Skeletal muscle satellite cell (primary cell): ENCODE data around the gene APBB2.

Experiments used
- H3K27me3 ChIP-seq: 2 replicates; pipeline ENCODE4 v1.7.0; 2013; ENCODE audit warnings: low read length; ENCODE audit not compliant: control insufficient read depth, insufficient read depth
- H3K36me3 ChIP-seq: 2 replicates; pipeline ENCODE4 v1.7.0; 2013; ENCODE audit warnings: mild to moderate bottlenecking, control low read depth, low read length; ENCODE audit not compliant: insufficient read depth
- H3K4me1 ChIP-seq: 2 replicates; pipeline ENCODE4 v1.7.0; 2013; ENCODE audit warnings: low read length; ENCODE audit not compliant: control insufficient read depth, insufficient read depth
- H3K4me2 ChIP-seq: 2 replicates; pipeline ENCODE4 v1.7.0; 2013; ENCODE audit warnings: mild to moderate bottlenecking, low read length
- H3K4me3 ChIP-seq: 2 replicates; pipeline ENCODE4 v1.7.0; 2013; ENCODE audit warnings: low read length
- H3K9ac ChIP-seq: 2 replicates; pipeline ENCODE4 v1.7.0; 2013; ENCODE audit warnings: mild to moderate bottlenecking, low read depth, low read length, moderate library complexity
- H3K9me3 ChIP-seq: replicated peaks from 2 replicates; pipeline ENCODE4 v1.7.0; 2013; ENCODE audit warnings: mild to moderate bottlenecking, control low read depth, low read length

The APBB2 gene

GRCh38 chr4:41129128-41129754 is 85.1 kb downstream of the APBB2 start:
- H3K9ac ChIP-seq, result no peak overlapping the region
- H3K27me3 ChIP-seq, result no peaks in the 10 kb centered on the region
- H3K4me2 ChIP-seq, result no peak overlapping the region
- no peak overlapping the region for H3K4me3 ChIP-seq
- H3K36me3 ChIP-seq, result peaks cover 3% of the 10 kb centered on the region
- H3K4me1 ChIP-seq, result peaks cover 45% of the 10 kb centered on the region
- no peaks in the 10 kb centered on the region for H3K9me3 ChIP-seq

DNA sequence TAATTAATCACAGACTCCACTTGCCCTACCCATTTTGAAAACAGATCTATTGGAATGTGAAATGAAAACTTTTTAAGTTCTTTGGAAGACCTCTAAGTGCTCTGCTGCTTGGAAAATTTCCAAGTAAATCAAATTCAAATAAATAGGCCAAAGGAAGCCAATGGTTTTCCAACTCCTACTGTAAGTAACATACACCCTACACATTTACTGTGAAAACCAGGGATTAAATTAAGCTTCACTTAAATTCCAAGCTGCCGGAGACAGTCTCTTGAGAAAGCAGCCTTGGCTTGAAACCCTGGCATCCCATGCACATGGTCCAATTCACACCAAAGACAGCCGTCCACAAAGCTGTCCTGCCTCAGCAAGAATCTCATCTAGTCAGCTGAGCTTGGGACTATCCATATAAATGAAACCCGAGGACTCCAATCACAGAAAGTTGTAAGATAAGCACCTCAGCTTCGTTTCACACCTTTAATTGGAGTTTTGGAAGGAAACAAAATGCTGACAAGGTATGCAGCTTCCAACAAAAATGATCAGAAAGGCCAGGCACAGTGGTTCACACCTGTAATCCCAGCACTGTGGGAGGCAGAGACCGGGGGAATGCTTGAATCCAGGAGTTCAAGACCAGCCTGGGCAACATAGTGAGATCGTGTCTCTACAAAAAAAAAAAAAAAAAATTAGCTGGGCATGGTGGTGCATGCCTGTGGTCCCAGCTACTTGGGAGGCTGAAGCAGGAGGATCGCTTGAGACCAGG is 88.6 kb downstream of the APBB2 start:
- peaks cover 36% of the 10 kb centered on the region for H3K4me1 ChIP-seq
- H3K9me3 ChIP-seq, result no peaks in the 10 kb centered on the region
- no peaks in the 10 kb centered on the region for H3K27me3 ChIP-seq
- no peak overlapping the region for H3K9ac ChIP-seq
- H3K4me2 ChIP-seq, result peak overlapping the region; percentile 51
- no peak overlapping the region for H3K4me3 ChIP-seq
- H3K36me3 ChIP-seq, result peaks cover 3% of the 10 kb centered on the region

DNA sequence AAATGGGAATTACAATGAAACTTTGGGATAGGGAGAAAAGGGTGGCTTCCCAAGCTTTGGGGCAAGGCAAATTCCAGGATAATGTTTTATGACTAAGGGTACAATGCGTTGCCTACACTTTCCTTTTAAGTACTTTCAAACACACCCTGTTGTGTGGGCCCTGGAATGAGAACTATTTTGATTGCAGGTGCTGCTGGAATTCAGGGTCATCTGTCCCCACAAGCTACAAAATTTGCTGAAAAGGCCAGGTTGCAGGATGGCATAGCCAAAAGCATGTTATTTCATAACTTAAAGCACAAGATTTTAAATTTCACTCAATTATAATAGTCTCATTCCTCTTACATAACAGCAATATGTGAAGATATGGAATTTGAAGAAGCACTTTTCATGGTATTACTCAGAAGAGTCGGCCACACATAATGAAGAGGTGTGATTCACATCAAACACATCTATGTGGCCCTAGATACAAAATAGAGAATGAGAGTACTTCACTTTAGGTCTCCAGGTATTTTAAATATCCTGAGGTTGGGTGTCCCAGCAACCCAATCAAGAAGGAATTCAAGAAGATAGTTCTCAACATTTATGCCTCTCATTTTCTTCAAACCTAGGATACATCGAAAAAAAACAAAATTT is 89.3 kb downstream of the APBB2 start:
- Histone ChIP-seq H3K36me3 (peaks cover 1% of the 10 kb centered on the region), H3K9me3 (no peaks in the 10 kb centered on the region), H3K4me1 (peaks cover 43% of the 10 kb centered on the region), H3K9ac (peak overlapping the region; percentile 33), H3K4me3 (no peak overlapping the region), H3K4me2 (peak overlapping the region; percentile 51), H3K27me3 (no peaks in the 10 kb centered on the region)

DNA sequence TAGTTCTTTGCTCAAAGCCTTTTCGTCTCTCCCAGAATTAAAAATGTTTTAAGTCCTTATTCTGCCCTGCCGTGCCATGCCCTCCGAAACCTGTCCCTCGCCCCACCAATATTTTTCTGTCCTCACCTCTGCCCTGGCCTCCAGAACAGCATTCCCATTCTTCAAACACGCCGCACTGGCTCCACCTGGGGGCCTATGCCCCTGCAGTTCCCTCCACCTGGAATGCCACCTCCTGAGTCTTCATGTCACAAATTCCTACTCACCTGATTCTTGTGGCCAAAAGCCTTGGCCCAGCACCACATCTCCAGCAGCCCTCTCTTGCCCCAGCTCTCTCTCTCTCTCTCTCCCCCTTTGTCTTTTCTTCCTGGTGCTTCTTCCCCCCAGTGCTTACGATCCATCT is 91.6 kb downstream of the APBB2 start:
- Histone ChIP-seq H3K27me3 (no peaks in the 10 kb centered on the region), H3K9ac (no peak overlapping the region), H3K4me2 (no peak overlapping the region), H3K4me1 (peaks cover 55% of the 10 kb centered on the region), H3K36me3 (no peaks in the 10 kb centered on the region), H3K9me3 (no peaks in the 10 kb centered on the region), H3K4me3 (no peak overlapping the region)

DNA sequence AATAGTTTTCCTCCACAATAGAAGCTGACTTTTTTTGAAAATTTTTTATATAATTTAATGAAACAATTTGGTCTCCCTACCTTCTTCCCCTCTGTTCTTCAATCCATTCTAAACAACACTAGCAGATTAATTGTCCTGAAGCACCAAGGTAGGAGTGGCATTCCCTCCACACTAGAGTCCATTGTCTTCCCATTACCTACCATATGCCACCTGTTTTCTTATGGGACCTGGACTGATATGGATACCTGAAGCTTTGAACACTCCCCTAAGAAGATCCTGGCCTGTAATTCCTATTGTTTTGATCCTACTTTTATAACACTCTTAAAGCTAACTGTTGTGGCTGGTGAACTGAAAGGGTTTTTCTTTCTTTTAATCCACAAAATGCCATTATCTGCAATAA is 92.0 kb downstream of the APBB2 start:
- no peak overlapping the region for H3K4me2 ChIP-seq
- H3K9ac ChIP-seq, result no peak overlapping the region
- no peak overlapping the region for H3K4me3 ChIP-seq
- peaks cover 55% of the 10 kb centered on the region for H3K4me1 ChIP-seq
- H3K9me3 ChIP-seq, result no peaks in the 10 kb centered on the region
- H3K27me3 ChIP-seq, result no peaks in the 10 kb centered on the region
- peaks cover 3% of the 10 kb centered on the region for H3K36me3 ChIP-seq

GRCh38 chr4:41121906-41122305 is 92.4 kb downstream of the APBB2 start:
- Histone ChIP-seq H3K9ac (no peak overlapping the region), H3K4me1 (peaks cover 55% of the 10 kb centered on the region), H3K36me3 (peaks cover 3% of the 10 kb centered on the region), H3K27me3 (no peaks in the 10 kb centered on the region), H3K9me3 (no peaks in the 10 kb centered on the region), H3K4me2 (no peak overlapping the region), H3K4me3 (no peak overlapping the region)

- Histone ChIP-seq H3K4me3 (no peak overlapping the region), H3K4me1 (peaks cover 46% of the 10 kb centered on the region), H3K9me3 (no peaks in the 10 kb centered on the region), H3K27me3 (no peaks in the 10 kb centered on the region), H3K4me2 (peak overlapping the region; percentile 63), H3K9ac (peak overlapping the region; percentile 16), H3K36me3 (peaks cover 3% of the 10 kb centered on the region)
Measured at GRCh38 chr4:41120297-41121217, 93.8 kb downstream of the APBB2 start.

DNA sequence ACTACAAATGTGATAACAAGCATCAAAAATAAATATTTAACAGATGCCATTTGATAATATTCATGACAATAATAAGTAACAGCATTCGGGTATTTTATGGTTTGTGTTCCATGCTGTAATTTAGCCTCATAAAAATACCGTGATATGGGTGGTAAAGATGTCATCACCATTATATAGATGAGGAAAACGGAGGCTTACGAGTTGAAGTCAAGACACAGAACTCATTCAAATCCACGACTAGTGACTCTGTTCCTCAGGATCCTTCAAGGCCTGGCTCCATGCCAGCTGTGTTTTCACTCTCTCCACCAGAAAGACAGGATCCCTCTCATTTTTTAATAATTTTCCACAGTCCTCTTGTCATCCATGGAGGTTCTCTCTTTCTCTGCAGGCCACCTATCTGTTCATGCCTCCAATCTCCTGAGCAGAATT is 94.5 kb downstream of the APBB2 start:
- Histone ChIP-seq H3K4me2 (peak overlapping the region; percentile 63), H3K9me3 (no peaks in the 10 kb centered on the region), H3K36me3 (peaks cover 3% of the 10 kb centered on the region), H3K4me3 (no peak overlapping the region), H3K27me3 (no peaks in the 10 kb centered on the region), H3K4me1 (peaks cover 39% of the 10 kb centered on the region), H3K9ac (peak overlapping the region; percentile 16)

GRCh38 chr4:41111791-41112190 is 102.6 kb downstream of the APBB2 start:
- Histone ChIP-seq H3K27me3 (no peaks in the 10 kb centered on the region), H3K9me3 (no peaks in the 10 kb centered on the region), H3K4me2 (no peak overlapping the region), H3K9ac (no peak overlapping the region), H3K4me1 (no peaks in the 10 kb centered on the region), H3K4me3 (no peak overlapping the region), H3K36me3 (peaks cover 19% of the 10 kb centered on the region)

- Histone ChIP-seq H3K9ac (no peak overlapping the region), H3K9me3 (no peaks in the 10 kb centered on the region), H3K36me3 (peaks cover 19% of the 10 kb centered on the region), H3K4me3 (no peak overlapping the region), H3K27me3 (no peaks in the 10 kb centered on the region), H3K4me1 (no peaks in the 10 kb centered on the region), H3K4me2 (no peak overlapping the region)
Measured at GRCh38 chr4:41110050-41110449, 104.3 kb downstream of the APBB2 start.

DNA sequence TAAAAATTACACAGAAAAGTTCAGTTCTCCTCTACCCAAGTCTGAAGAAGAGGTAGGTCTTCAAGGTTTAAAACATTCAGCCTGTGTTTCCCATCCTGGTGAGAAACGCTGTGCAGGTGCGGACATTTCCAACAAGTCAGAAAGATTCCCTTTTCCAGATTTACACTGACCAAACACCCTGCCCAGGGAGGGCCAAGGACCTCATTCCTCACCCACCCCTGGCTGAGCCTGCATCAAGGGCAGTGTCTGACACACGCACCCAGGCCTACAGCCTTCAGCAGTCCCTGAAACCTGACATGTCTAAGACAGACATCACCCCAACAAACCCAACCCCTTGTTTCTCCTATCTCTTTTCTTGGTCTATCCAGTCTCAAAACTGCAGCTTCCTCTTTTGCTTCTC is 105.9 kb downstream of the APBB2 start:
- H3K4me2 ChIP-seq, result no peak overlapping the region
- H3K4me1 ChIP-seq, result peaks cover 4% of the 10 kb centered on the region

More for the DNA sequence above, 105.9 kb downstream of the APBB2 start:
- H3K36me3 ChIP-seq, result peaks cover 19% of the 10 kb centered on the region
- no peak overlapping the region for H3K4me3 ChIP-seq
- H3K9ac ChIP-seq, result no peak overlapping the region
- H3K9me3 ChIP-seq, result no peaks in the 10 kb centered on the region
- no peaks in the 10 kb centered on the region for H3K27me3 ChIP-seq
